AG08395 (cell line): ENCODE results near the gene SERHL2.
"Not testable (repeated sequence)": the region's sequence is repeated elsewhere in the genome, so short reads cannot be mapped to it uniquely, and the experiment has no call there.

Source experiments
- DNase-seq: peaks from one replicate; pipeline ENCODE4 v3.0.0; 2012; ENCODE audit warnings: mixed read lengths, low spot score

SERHL2 gene

DNA sequence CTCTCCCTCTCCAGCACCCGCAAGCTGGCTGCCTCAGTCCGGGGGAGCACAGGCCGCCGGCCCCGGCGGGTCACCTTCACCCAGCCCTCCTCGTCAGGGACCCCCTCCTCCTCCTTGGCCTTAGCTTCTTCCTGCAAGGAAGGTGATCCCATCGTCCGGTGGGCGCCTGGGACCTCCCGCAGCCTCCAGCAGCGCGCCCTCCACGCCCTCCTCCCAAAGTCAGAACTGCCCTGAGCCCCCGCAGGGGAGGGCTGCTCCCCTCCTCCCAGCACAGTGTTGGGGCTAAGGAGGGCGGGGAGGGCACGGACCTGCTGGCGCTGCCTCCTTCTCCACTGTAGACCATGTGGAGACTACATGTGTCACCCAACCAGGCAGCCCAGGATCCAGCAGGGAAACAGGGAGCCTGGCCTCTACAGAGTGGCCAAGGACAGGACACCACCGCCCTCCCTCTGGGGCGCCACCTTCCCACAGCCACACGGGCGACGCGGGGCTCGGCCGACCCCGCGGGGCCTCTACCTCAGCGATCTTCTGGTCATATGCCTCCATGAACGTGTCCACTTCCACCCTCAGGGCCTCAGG is 22.3 kb downstream of the SERHL2 start:
- DNase-seq = not testable (repeated sequence)

DNA sequence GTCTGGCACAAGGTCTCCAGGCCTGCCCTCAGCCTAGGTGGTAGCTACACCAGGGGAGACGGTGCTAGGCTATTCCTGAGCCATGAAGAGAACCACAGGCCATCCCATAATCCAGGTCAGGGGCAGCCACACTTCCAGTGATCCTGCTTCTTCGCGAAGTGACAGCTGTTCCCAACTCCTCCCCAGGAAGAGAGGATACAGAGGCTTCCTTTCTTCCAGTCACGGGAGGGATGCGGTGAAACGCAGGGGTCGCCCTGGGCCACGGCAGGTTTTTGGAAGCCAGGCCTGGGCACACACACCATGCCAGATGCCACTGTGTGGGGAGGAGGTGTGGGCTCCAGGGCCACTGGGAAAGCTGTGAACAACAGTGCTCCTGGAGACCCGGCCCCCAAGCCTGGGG is 23.4 kb downstream of the SERHL2 start:
- DNase-seq = not testable (repeated sequence)

DNA sequence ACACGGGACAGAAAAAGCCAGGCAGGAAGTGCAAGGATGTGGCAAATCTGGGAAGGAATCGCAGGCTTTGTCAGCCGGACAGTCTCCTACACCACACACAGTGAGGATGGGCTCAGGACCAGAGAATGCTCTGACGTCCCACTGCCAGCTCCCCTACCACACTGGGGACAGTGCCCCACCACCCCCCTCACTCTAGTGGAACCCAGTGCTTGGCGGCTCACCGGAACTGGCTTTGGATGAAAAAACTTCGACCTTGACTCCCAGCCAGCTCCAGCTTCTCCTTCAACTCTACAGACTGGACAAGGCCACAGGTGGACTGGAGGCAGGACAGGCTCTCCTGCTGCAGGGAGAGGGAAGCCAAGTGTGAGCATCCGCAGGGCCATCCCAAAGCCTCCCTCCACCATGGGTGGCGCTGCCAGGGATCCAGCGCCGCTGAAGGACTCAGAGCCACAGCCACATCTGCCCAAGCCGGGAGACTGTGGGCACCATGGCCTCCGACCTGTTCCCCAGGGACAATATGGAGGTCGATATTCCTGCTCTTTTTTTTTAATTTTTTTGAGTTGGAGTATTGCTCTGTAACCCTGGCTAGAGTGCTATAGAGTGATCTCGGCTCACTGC is 24.0 kb downstream of the SERHL2 start:
- no peak for DNase-seq

- DNase-seq = not testable (repeated sequence)
Observed at GRCh38 chr22:42580040-42580439, 26.3 kb downstream of the SERHL2 start.

- DNase-seq = not testable (repeated sequence)
Observed at GRCh38 chr22:42581194-42581761, 27.5 kb downstream of the SERHL2 start.

DNA sequence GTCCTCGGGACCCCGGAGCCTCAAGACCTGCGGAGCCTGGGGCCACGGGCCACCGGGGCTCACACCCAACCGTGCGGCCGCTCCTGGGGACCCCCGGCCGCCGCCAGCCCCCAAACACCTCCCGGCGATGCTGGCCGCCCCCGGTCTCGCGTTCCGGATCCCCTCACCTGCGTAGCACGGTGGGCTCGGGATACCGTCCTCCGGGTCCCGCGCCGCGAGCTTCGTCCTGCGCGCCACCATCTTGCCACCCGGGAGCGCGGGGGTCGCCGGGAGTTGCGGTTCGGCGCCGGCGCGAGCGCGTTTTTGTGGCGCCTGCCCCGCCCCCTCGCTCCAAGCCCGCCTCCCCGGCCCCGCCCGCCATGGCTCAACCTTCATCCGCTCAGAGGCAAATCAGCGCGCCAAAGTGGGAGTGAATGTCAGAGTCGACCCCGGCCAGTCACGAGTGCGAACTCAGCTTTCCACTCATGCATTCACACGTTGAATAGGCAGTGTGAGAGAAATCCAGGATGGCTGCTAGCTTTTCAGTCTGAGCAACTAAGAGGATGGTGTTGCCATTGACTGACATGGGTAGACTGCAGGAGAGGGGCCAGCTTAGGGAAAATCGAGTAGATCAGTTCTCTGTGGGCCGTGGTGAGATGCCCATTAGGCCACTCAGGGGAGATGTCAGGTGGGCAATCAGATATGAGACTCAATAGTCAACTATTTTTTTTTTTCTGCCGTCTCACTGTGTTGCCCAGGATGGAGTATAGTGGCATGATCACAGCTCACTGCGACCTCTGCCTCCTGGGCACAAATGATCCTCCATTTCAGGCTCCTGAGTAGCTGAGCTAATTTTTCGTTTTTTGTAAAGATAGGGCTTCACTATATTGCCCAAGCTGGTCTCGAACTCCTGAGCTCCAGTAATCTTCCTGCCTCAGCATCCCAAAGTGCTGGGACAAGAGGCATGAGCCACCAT is 28.3 kb downstream of the SERHL2 start:
- peak; percentile 87 for DNase-seq

- DNase-seq = no peak
Observed at GRCh38 chr22:42582987-42583386, 29.2 kb downstream of the SERHL2 start.

DNA sequence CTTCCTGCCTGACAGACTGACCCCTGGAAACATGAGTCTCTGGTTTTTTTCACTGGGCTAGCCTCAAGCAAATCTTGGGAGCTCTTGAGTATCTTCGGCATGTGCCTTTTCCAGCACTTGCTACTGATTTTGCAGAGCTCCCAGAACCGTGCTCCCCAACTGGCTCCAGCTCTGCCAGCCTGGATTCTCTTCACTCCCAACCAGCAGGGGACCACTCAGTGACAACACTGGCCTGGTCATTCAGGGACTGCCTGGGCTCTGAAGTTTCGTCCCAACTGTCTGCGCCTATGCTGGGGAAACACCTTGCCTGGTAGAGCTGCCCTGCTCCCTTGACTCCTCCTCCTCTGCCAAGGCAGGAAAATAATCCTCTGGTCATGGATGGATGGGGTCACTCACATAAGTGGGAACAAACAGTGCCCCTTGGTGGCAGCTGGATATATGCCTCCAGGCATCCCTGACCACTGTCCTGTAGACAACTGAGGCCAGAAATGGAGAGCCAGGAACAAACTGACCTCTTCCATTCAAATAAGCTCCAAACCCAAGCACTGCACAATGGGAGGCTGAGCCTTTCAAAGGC is 30.7 kb downstream of the SERHL2 start:
- DNase-seq = no peak

GRCh38 chr22:42585096-42585495 is 31.3 kb downstream of the SERHL2 start:
- DNase-seq = no peak

DNA sequence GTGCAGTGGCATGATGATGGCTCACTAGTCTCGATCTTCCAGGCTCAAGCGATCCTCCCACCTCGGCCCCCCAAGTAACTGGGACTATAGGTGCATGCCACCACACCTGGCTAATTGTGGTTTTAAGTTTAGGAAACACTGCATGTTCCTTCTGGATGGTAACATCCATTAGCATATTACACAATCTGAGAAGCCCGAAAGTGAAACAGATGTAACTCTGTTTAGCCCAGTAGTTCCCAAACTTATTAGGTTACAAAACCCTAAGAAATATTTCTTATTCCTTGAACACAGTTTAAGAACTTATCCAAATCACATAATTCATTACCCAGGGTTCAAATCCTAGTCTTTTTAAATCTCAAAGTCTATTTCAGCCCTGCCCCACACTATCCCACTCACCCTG is 32.6 kb downstream of the SERHL2 start:
- DNase-seq = no peak

GRCh38 chr22:42587588-42588175 is 33.9 kb downstream of the SERHL2 start:
- no peak for DNase-seq

- DNase-seq = no peak
Observed at GRCh38 chr22:42591987-42592386, 38.2 kb downstream of the SERHL2 start.

GRCh38 chr22:42595434-42595833 is 41.7 kb downstream of the SERHL2 start:
- no peak for DNase-seq

- no peak for DNase-seq
Observed at GRCh38 chr22:42596336-42596735, 42.6 kb downstream of the SERHL2 start.

- no peak for DNase-seq
Observed at GRCh38 chr22:42596863-42597530, 43.2 kb downstream of the SERHL2 start.

DNA sequence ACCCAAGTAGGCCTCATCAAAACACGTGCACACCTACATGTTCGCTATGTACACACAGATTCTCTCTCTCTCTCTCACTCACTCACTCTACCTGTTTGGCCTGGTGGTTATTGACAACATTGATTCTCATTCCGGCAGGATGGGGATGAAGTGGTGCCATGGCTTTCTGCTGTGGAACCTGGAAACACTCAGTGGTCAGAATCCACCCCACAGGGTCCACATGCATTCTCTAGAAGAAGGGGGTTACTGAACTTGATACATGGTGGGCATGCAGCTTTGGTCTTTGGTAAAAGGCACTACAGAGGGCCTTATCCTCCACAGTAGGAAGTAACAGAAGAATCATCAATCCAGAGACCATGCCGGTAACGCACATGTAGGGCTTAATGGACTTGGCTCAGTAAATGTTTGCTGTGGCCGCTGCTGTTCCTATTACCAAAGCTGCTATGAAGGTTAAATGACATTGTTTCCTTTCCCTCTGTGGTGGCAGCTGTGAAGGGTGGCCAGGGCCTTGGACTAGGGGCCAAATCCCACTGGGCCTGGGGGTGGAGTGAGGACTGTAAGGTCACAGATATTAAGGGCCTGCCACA is 48.2 kb downstream of the SERHL2 start:
- no peak for DNase-seq

DNA sequence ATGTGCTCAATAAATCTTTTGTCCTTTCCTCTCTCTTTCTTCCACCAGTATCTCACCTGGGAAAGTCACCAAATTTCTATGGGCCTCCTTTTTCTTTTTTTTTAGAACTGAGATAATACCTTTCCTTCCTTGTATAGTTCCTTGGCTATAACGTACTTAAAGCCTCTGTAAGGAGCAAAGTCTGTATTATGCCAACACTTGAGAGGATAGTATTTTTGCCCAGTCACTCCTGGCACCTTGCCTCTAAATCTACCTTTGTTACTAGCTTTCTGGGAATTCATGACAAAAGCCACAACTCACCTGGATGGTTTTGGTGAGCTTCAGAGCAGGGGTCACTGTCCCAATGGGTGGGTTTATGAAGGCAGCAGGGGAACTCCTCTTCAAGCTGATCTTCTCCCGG is 48.7 kb downstream of the SERHL2 start:
- DNase-seq = no peak

- no peak for DNase-seq
Observed at GRCh38 chr22:42603427-42603826, 49.7 kb downstream of the SERHL2 start.

DNA sequence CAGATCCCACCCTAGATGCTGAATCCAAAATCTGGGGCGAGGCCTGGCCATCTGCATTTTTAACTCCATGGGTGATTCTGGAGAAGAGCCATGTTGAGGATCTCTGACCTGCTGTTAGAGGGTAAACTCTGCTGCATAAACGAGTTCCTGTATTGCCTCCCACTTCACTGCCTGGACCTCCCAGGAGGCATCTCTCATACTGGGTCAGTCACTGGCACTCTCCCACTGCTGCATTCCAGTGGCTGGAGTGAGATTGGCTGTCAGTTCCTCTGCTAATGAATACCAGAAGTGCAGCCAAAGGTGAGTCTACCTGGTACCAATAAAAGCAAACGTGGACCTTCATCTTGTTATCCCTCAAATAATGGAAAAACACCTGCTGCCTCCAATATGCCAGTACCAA is 50.6 kb downstream of the SERHL2 start:
- DNase-seq = peak; percentile 62

GRCh38 chr22:42607641-42608040 is 53.9 kb downstream of the SERHL2 start:
- not testable (repeated sequence) for DNase-seq
